ENCODE measurements around the gene EID3.
"Not testable (repeated sequence)": the region's sequence is repeated elsewhere in the genome, so short reads cannot be mapped to it uniquely, and the experiment has no call there.

The EID3 gene

GRCh38 chr12:104288635-104289274, 14.8 kb upstream of the EID3 start:
- DNase-seq (ENCODE audit: low read depth in 1 of 2, low spot score in 1 of 2) = peak; percentile 71 to 78

- no peak for DNase-seq (ENCODE audit: low read depth in 1 of 2, low spot score in 1 of 2)
These were observed 13.2 kb upstream of the EID3 start for GRCh38 chr12:104290320-104290719.

- no peak for DNase-seq (ENCODE audit: low read depth in 1 of 2, low spot score in 1 of 2)
These were observed 12.7 kb upstream of the EID3 start for GRCh38 chr12:104290855-104291254.

- no peak for DNase-seq (ENCODE audit: low read depth in 1 of 2, low spot score in 1 of 2)
These were observed 11.5 kb upstream of the EID3 start for GRCh38 chr12:104291867-104292524.

- DNase-seq (ENCODE audit: low read depth in 1 of 2, low spot score in 1 of 2) = no peak
These were observed 10.4 kb upstream of the EID3 start for GRCh38 chr12:104292872-104293794.

GRCh38 chr12:104294158-104294859, 9.2 kb upstream of the EID3 start:
- not testable (repeated sequence) for DNase-seq (ENCODE audit: low read depth in 1 of 2, low spot score in 1 of 2)

- DNase-seq (ENCODE audit: low read depth in 1 of 2, low spot score in 1 of 2) = no peak
These were observed 8.4 kb upstream of the EID3 start for GRCh38 chr12:104294927-104295668.

- DNase-seq (ENCODE audit: low read depth in 1 of 2, low spot score in 1 of 2) = no peak
These were observed 7.6 kb upstream of the EID3 start for GRCh38 chr12:104295954-104296353.

- DNase-seq (ENCODE audit: low read depth in 1 of 2, low spot score in 1 of 2) = no peak
These were observed 6.8 kb upstream of the EID3 start for GRCh38 chr12:104296718-104297117.

- no peak for DNase-seq (ENCODE audit: low read depth in 1 of 2, low spot score in 1 of 2)
These were observed 5.9 kb upstream of the EID3 start for GRCh38 chr12:104297477-104298113.

GRCh38 chr12:104299842-104300481, 3.6 kb upstream of the EID3 start:
- DNase-seq (ENCODE audit: low read depth in 1 of 2, low spot score in 1 of 2) = no peak

- DNase-seq (ENCODE audit: low read depth in 1 of 2, low spot score in 1 of 2) = no peak
These were observed 896 bp downstream of the EID3 start for GRCh38 chr12:104304261-104305009.

GRCh38 chr12:104305349-104305748, 1.8 kb downstream of the EID3 start:
- DNase-seq (ENCODE audit: low read depth in 1 of 2, low spot score in 1 of 2) = no peak

- no peak for DNase-seq (ENCODE audit: low read depth in 1 of 2, low spot score in 1 of 2)
These were observed 2.8 kb downstream of the EID3 start for GRCh38 chr12:104306376-104306775.

- DNase-seq (ENCODE audit: low read depth in 1 of 2, low spot score in 1 of 2) = no peak
These were observed 3.6 kb downstream of the EID3 start for GRCh38 chr12:104306943-104307654.

- no peak for DNase-seq (ENCODE audit: low read depth in 1 of 2, low spot score in 1 of 2)
These were observed 4.1 kb downstream of the EID3 start for GRCh38 chr12:104307655-104308000.

- DNase-seq (ENCODE audit: low read depth in 1 of 2, low spot score in 1 of 2) = no peak
These were observed 6.0 kb downstream of the EID3 start for GRCh38 chr12:104309446-104309993.
